HEK293 (cell line): Measurements from ENCODE around the gene NELFE.
A peak's percentile ranks its signal among the peaks of the same experiment; 100 is the strongest.

Experiments used
- CTCF ChIA-PET: fragments of 350-600 bp; formaldehyde crosslinking; extraction: SDS; loops from one replicate; lab custom pipeline; 2021; ENCODE audit warnings: antibody characterized with exemption; lab: Yijun Ruan, JAX
- POLR2A ChIA-PET: fragments of 300-600 bp; formaldehyde crosslinking; extraction: SDS; loops from one replicate; lab custom pipeline; 2020; ENCODE audit warnings: antibody characterized with exemption, inconsistent platforms; lab: Yijun Ruan, JAX
- H3K27ac ChIP-seq: fragments of 200-500 bp; sonication (Bioruptor generic); 2 replicates; pipeline ENCODE4 v1.5.1; 2014; ENCODE audit warnings: low read depth, low read length, control low read depth, inconsistent platforms; ENCODE audit errors: extremely low read depth
- H3K36me3 ChIP-seq, 2 experiments: fragments of 200-500 bp in 1 of 2; sonication (Bioruptor generic) in 1 of 2; 1 replicate in 1 of 2; 2 replicates in 1 of 2; pipeline ENCODE4 v1.5.1; 2014 to 2017; ENCODE audit warnings: inconsistent platforms in 2 of 2, low read length in 2 of 2; ENCODE audit not compliant: control insufficient read depth in 2 of 2, insufficient read depth in 1 of 2
- H3K4me1 ChIP-seq: fragments of 200-500 bp; sonication (Bioruptor generic); 2 replicates; pipeline ENCODE4 v1.5.1; 2014; ENCODE audit warnings: mild to moderate bottlenecking, low read length, inconsistent platforms; ENCODE audit not compliant: control insufficient read depth, insufficient read depth
- H3K4me3 ChIP-seq: 2 replicates; pipeline ENCODE4 v1.5.1; 2011; ENCODE audit warnings: low read depth, mild to moderate bottlenecking, control low read depth, low read length, moderate library complexity
- H3K9me3 ChIP-seq: fragments of 200-500 bp; sonication (Bioruptor generic); 2 replicates; pipeline ENCODE4 v1.5.1; 2014; ENCODE audit warnings: low read depth, low read length, inconsistent platforms; ENCODE audit not compliant: control insufficient read depth, insufficient read depth
- GLIS1 ChIP-seq: fragments of 450-650 bp; formaldehyde crosslinking; IDR thresholded peaks from 2 replicates; pipeline ENCODE4 v1.5.1; 2016; ENCODE audit warnings: missing biosample characterization, missing genetic modification characterization
- GLIS2 ChIP-seq: fragments of 450-650 bp; formaldehyde crosslinking; IDR thresholded peaks from 2 replicates; pipeline ENCODE4 v1.5.1; 2016; ENCODE audit warnings: missing biosample characterization, missing genetic modification characterization
- HOXC10 ChIP-seq: sonication (generic); formaldehyde crosslinking; IDR thresholded peaks from 2 replicates; pipeline ENCODE4 v1.8.1; 2023; ENCODE audit warnings: mild to moderate bottlenecking, missing genetic modification reagents
- IKZF3 ChIP-seq: fragments of 450-650 bp; IDR thresholded peaks from 2 replicates; pipeline ENCODE4 v1.5.0; 2018; ENCODE audit warnings: missing biosample characterization, mild to moderate bottlenecking, missing genetic modification characterization, moderate library complexity
- MYNN ChIP-seq: fragments of 450-650 bp; formaldehyde crosslinking; IDR thresholded peaks from 2 replicates; pipeline ENCODE4 v1.5.1; 2016; ENCODE audit warnings: missing biosample characterization, missing genetic modification characterization, borderline replicate concordance
- MZF1 ChIP-seq: fragments of 450-650 bp; formaldehyde crosslinking; IDR thresholded peaks from 2 replicates; pipeline ENCODE4 v1.5.1; 2017; ENCODE audit warnings: missing biosample characterization, missing genetic modification characterization, borderline replicate concordance
- REPIN1 ChIP-seq: fragments of 450-650 bp; formaldehyde crosslinking; IDR thresholded peaks from 2 replicates; pipeline ENCODE4 v1.5.1; 2017; ENCODE audit warnings: missing biosample characterization, missing genetic modification characterization, low read depth
- SALL2 ChIP-seq: fragments of 450-650 bp; formaldehyde crosslinking; IDR thresholded peaks from 2 replicates; pipeline ENCODE4 v1.5.0; 2017; ENCODE audit warnings: missing biosample characterization, mild to moderate bottlenecking, missing genetic modification characterization, borderline replicate concordance
- ZBTB17 ChIP-seq: fragments of 450-650 bp; formaldehyde crosslinking; IDR thresholded peaks from 2 replicates; pipeline ENCODE4 v1.5.1; 2016; ENCODE audit warnings: missing biosample characterization, missing genetic modification characterization
- ZBTB20 ChIP-seq: fragments of 450-650 bp; formaldehyde crosslinking; IDR thresholded peaks from 2 replicates; pipeline ENCODE4 v1.5.1; 2016; ENCODE audit warnings: missing biosample characterization, missing genetic modification characterization
- ZFHX2 ChIP-seq: fragments of 450-650 bp; formaldehyde crosslinking; conservative IDR thresholded peaks from 2 replicates; pipeline ENCODE4 v1.5.1; 2016; ENCODE audit warnings: missing biosample characterization, missing genetic modification characterization
- ZFP69B ChIP-seq: fragments of 450-650 bp; formaldehyde crosslinking; IDR thresholded peaks from 2 replicates; pipeline ENCODE4 v1.5.1; 2016; ENCODE audit warnings: missing biosample characterization, missing genetic modification characterization
- ZNF10 ChIP-seq: fragments of 450-650 bp; formaldehyde crosslinking; IDR thresholded peaks from 2 replicates; pipeline ENCODE4 v1.5.1; 2017; ENCODE audit warnings: missing biosample characterization, missing genetic modification characterization
- ZNF114 ChIP-seq: fragments of 450-650 bp; formaldehyde crosslinking; IDR thresholded peaks from 2 replicates; pipeline ENCODE4 v1.5.0; 2017; ENCODE audit warnings: missing biosample characterization, missing genetic modification characterization
- ZNF211 ChIP-seq: fragments of 450-650 bp; formaldehyde crosslinking; IDR thresholded peaks from 2 replicates; pipeline ENCODE4 v1.5.1; 2016; ENCODE audit warnings: low read depth, missing biosample characterization, missing genetic modification characterization
- ZNF274 ChIP-seq, 2 experiments: fragments of 200-500 bp in 1 of 2; fragments of 450-650 bp in 1 of 2; sonication (Bioruptor generic) in 1 of 2; formaldehyde crosslinking in 1 of 2; IDR thresholded peaks; 2 replicates each; pipeline versions ENCODE4 v1.5.1 to v1.6.1; 2014 to 2016; ENCODE audit warnings: borderline replicate concordance in 1 of 2, inconsistent platforms in 1 of 2, low read length in 1 of 2, missing biosample characterization in 1 of 2, missing genetic modification characterization in 1 of 2
- ZNF292 ChIP-seq: fragments of 450-650 bp; formaldehyde crosslinking; IDR thresholded peaks from 2 replicates; pipeline ENCODE4 v1.5.1; 2016; ENCODE audit warnings: low read depth, missing biosample characterization, missing genetic modification characterization, borderline replicate concordance
- ZNF302 ChIP-seq: fragments of 450-650 bp; formaldehyde crosslinking; IDR thresholded peaks from 2 replicates; pipeline ENCODE4 v1.5.1; 2016; ENCODE audit warnings: missing biosample characterization, missing genetic modification characterization, low read depth
- ZNF341 ChIP-seq: fragments of 450-650 bp; formaldehyde crosslinking; IDR thresholded peaks from 2 replicates; pipeline ENCODE4; 2016; ENCODE audit warnings: low read depth, missing biosample characterization, missing genetic modification characterization
- ZNF501 ChIP-seq: fragments of 450-650 bp; formaldehyde crosslinking; IDR thresholded peaks from 2 replicates; pipeline ENCODE4 v1.5.1; 2016; ENCODE audit warnings: missing biosample characterization, missing genetic modification characterization
- ZNF600 ChIP-seq: fragments of 450-650 bp; formaldehyde crosslinking; IDR thresholded peaks from 2 replicates; pipeline ENCODE4 v1.5.1; 2016; ENCODE audit warnings: missing biosample characterization, missing genetic modification characterization
- ZNF792 ChIP-seq: fragments of 450-650 bp; formaldehyde crosslinking; IDR thresholded peaks from 2 replicates; pipeline ENCODE4 v1.5.1; 2016; ENCODE audit warnings: missing biosample characterization, missing genetic modification characterization
- ZNF843 ChIP-seq: fragments of 450-650 bp; formaldehyde crosslinking; IDR thresholded peaks from 2 replicates; pipeline ENCODE4 v1.5.1; 2016; ENCODE audit warnings: missing biosample characterization, missing genetic modification characterization
- ZSCAN30 ChIP-seq: fragments of 450-650 bp; IDR thresholded peaks from 2 replicates; pipeline ENCODE4 v1.5.1; 2018; ENCODE audit warnings: missing biosample characterization, mild to moderate bottlenecking, missing genetic modification characterization, moderate library complexity
- TF ChIP-seq, protein P1 (sequence below): fragments of 450-650 bp; formaldehyde crosslinking; IDR thresholded peaks from 2 replicates; pipeline ENCODE4 v1.5.1; 2016; ENCODE audit warnings: missing biosample characterization, missing genetic modification characterization
- TF ChIP-seq, protein P2 (sequence below): fragments of 450-650 bp; formaldehyde crosslinking; IDR thresholded peaks from 2 replicates; pipeline ENCODE4 v1.5.1; 2017; ENCODE audit warnings: missing biosample characterization, missing genetic modification characterization
- TF ChIP-seq, protein P3 (sequence below): fragments of 450-650 bp; formaldehyde crosslinking; IDR thresholded peaks from 2 replicates; pipeline ENCODE4 v1.5.1; 2016; ENCODE audit warnings: missing biosample characterization, missing genetic modification characterization, low read depth
- TF ChIP-seq, protein P4 (sequence below): fragments of 450-650 bp; formaldehyde crosslinking; IDR thresholded peaks from 2 replicates; pipeline ENCODE4 v1.5.1; 2016; ENCODE audit warnings: missing biosample characterization, missing genetic modification characterization
- TF ChIP-seq, protein P5 (sequence below): fragments of 450-650 bp; formaldehyde crosslinking; optimal IDR thresholded peaks from 2 replicates; pipeline ENCODE3; 2016; ENCODE audit warnings: missing biosample characterization, mild to moderate bottlenecking, missing genetic modification characterization

Gene NELFE

DNA sequence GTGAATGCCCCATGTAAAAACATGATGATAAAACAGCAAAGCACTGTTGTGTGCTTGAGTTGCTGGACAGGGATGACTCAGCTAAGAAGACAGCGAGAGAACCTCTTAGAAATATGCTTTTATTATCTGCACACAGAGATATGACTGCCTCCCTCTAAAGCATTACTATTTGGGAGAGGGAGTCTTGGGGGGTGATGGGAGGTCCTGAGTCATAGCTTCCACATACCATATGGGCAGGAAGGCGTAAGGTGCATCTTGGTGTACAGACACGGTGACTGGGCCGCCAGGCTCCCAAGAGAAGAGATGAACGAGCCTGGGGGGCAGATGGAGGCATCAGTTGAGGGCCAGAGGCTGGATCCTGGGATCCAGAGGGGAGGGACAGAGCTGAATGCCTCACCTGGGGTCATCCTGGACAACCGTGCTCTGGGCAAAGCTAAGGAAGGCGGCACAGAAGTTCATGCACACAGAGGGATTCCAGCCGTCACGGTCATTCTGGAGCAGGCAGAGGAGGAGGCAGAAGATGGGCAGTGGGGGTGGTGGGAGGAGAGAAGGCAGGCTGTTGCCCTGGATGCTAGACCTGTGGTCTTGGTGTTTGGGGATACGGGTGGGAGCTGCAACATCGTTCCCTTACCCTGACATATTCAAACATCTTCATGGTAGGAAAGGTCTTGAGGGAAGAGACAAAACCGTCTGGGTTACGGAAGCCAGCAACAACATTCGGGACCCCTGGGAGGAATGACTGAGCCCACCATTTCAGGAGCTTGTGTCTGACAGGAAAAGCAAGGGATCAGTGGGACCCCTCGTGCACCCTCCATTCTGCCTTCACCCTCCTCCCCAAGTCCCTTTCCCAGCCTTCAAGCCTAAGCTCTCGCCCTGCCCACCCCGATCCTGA, 11.2 kb upstream of the NELFE start:
- CTCF ChIA-PET, result interaction anchor here (0.6 to 2.0 kb wide), 5 partner anchors 12 to 1290 kb away, joined by 3 to 7 read pairs (median 5); no protein-coding TSS in a partner anchor
- TF ChIP-seq MZF1, result no peak
- TF ChIP-seq ZNF843 (tag by site-specific recombination), result no peak
- TF ChIP-seq GLIS1 (tag by site-specific recombination), result peak; percentile 35
- TF ChIP-seq ZNF274 (IDR thresholded peaks at IDR 0.05; ENCODE audit: low read length), result no peak
- no peak for TF ChIP-seq ZNF274 (tag by site-specific recombination; IDR thresholded peaks at IDR 0.05; ENCODE audit: borderline replicate concordance)
- no peak for TF ChIP-seq ZNF302 (tag by site-specific recombination)
- TF ChIP-seq ZNF600, result peak; percentile 46; the same call in 1 of the 2 replicates
- no peak for TF ChIP-seq ZNF114 (tag by site-specific recombination)
- no peak for TF ChIP-seq ZNF341 (tag by site-specific recombination)
- TF ChIP-seq ZNF501 (tag by site-specific recombination), result no peak
- peak; percentile 39; the same call in 1 of the 2 replicates for TF ChIP-seq GLIS2 (tag by site-specific recombination)
- no peak for TF ChIP-seq HOXC10 (CRISPR knock-in tag)
- no peak for TF ChIP-seq ZBTB20 (tag by site-specific recombination)
- TF ChIP-seq ZFP69B, result no peak
- TF ChIP-seq, protein P1, sequence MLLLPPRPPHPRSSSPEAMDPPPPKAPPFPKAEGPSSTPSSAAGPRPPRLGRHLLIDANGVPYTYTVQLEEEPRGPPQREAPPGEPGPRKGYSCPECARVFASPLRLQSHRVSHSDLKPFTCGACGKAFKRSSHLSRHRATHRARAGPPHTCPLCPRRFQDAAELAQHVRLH (tag by site-specific recombination), result no peak
- TF ChIP-seq IKZF3 (tag by site-specific recombination), result no peak
- TF ChIP-seq, protein P2, sequence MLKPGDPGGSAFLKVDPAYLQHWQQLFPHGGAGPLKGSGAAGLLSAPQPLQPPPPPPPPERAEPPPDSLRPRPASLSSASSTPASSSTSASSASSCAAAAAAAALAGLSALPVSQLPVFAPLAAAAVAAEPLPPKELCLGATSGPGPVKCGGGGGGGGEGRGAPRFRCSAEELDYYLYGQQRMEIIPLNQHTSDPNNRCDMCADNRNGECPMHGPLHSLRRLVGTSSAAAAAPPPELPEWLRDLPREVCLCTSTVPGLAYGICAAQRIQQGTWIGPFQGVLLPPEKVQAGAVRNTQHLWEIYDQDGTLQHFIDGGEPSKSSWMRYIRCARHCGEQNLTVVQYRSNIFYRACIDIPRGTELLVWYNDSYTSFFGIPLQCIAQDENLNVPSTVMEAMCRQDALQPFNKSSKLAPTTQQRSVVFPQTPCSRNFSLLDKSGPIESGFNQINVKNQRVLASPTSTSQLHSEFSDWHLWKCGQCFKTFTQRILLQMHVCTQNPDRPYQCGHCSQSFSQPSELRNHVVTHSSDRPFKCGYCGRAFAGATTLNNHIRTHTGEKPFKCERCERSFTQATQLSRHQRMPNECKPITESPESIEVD (tag by site-specific recombination), result no peak
- TF ChIP-seq MYNN (tag by site-specific recombination), result no peak
- no peak for TF ChIP-seq ZSCAN30 (tag by site-specific recombination)
- TF ChIP-seq, protein P3, sequence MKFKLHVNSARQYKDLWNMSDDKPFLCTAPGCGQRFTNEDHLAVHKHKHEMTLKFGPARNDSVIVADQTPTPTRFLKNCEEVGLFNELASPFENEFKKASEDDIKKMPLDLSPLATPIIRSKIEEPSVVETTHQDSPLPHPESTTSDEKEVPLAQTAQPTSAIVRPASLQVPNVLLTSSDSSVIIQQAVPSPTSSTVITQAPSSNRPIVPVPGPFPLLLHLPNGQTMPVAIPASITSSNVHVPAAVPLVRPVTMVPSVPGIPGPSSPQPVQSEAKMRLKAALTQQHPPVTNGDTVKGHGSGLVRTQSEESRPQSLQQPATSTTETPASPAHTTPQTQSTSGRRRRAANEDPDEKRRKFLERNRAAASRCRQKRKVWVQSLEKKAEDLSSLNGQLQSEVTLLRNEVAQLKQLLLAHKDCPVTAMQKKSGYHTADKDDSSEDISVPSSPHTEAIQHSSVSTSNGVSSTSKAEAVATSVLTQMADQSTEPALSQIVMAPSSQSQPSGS (tag by site-specific recombination), result no peak
- TF ChIP-seq, protein P4, sequence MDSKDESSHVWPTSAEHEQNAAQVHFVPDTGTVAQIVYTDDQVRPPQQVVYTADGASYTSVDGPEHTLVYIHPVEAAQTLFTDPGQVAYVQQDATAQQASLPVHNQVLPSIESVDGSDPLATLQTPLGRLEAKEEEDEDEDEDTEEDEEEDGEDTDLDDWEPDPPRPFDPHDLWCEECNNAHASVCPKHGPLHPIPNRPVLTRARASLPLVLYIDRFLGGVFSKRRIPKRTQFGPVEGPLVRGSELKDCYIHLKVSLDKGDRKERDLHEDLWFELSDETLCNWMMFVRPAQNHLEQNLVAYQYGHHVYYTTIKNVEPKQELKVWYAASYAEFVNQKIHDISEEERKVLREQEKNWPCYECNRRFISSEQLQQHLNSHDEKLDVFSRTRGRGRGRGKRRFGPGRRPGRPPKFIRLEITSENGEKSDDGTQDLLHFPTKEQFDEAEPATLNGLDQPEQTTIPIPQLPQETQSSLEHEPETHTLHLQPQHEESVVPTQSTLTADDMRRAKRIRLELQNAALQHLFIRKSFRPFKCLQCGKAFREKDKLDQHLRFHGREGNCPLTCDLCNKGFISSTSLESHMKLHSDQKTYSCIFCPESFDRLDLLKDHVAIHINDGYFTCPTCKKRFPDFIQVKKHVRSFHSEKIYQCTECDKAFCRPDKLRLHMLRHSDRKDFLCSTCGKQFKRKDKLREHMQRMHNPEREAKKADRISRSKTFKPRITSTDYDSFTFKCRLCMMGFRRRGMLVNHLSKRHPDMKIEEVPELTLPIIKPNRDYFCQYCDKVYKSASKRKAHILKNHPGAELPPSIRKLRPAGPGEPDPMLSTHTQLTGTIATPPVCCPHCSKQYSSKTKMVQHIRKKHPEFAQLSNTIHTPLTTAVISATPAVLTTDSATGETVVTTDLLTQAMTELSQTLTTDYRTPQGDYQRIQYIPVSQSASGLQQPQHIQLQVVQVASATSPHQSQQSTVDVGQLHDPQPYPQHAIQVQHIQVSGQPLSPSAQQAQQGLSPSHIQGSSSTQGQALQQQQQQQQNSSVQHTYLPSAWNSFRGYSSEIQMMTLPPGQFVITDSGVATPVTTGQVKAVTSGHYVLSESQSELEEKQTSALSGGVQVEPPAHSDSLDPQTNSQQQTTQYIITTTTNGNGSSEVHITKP, result no peak
- peak; percentile 24; the same call in 1 of the 2 replicates for TF ChIP-seq ZFHX2 (tag by site-specific recombination)
- no peak for TF ChIP-seq SALL2 (tag by site-specific recombination)
- no peak for TF ChIP-seq ZNF792
- TF ChIP-seq ZBTB17 (tag by site-specific recombination), result no peak
- no peak for TF ChIP-seq ZNF211 (tag by site-specific recombination)
- no peak for TF ChIP-seq REPIN1 (tag by site-specific recombination)
- TF ChIP-seq, protein P5, sequence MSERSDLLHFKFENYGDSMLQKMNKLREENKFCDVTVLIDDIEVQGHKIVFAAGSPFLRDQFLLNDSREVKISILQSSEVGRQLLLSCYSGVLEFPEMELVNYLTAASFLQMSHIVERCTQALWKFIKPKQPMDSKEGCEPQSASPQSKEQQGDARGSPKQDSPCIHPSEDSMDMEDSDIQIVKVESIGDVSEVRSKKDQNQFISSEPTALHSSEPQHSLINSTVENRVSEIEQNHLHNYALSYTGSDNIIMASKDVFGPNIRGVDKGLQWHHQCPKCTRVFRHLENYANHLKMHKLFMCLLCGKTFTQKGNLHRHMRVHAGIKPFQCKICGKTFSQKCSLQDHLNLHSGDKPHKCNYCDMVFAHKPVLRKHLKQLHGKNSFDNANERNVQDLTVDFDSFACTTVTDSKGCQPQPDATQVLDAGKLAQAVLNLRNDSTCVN, result no peak
- TF ChIP-seq ZNF292 (tag by site-specific recombination), result no peak
- TF ChIP-seq ZNF10, result 0 out of 2 replicates have a peak, but pooled peaks have one; percentile 22

More for the DNA sequence above, 11.2 kb upstream of the NELFE start:
- POLR2A ChIA-PET, result interaction anchor here (0.6 to 4.6 kb wide), 8 partner anchors 8 to 305 kb away, joined by 3 to 64 read pairs (median 6); partner anchors contain the start of genes EHMT2, GPANK1, HSPA1B and NELFE
- H3K9me3 ChIP-seq, result no peaks in the 10 kb centered on the region
- H3K36me3 ChIP-seq, result peaks cover 13 to 64% of the 10 kb centered on the region in 2 experiments; a peak in 2 of 3 replicates
- no peak overlapping the region; the same call in none of the 2 replicates for H3K27ac ChIP-seq
- H3K4me1 ChIP-seq, result peaks cover 5% of the 10 kb centered on the region
- no peak overlapping the region; the same call in 1 of the 2 replicates for H3K4me3 ChIP-seq
